GM10248 (cell line): ENCODE results near the gene TUBD1.

Experiments used
- CTCF ChIA-PET: fragments of 300-600 bp; sonication (Branson Sonifier 250); formaldehyde crosslinking; extraction: SDS; loops from one replicate; lab custom pipeline; 2021; ENCODE audit warnings: antibody characterized with exemption; lab: Yijun Ruan, JAX
- POLR2A ChIA-PET: fragments of 350-650 bp; sonication (Branson Sonifier 250); formaldehyde crosslinking; extraction: SDS; loops from one replicate; lab custom pipeline; 2020; ENCODE audit warnings: antibody characterized with exemption; lab: Yijun Ruan, JAX
- DNase-seq: peaks from one replicate; pipeline ENCODE4 v3.0.0; 2012; ENCODE audit errors: extremely low spot score
- TF ChIP-seq, protein P1 (sequence below): IDR thresholded peaks from 2 replicates; pipeline ENCODE4 v1.5.1; 2012; ENCODE audit warnings: mild to moderate bottlenecking, low read depth; ENCODE audit errors: extremely low read depth, missing control alignments, control extremely low read depth

The TUBD1 gene

DNA sequence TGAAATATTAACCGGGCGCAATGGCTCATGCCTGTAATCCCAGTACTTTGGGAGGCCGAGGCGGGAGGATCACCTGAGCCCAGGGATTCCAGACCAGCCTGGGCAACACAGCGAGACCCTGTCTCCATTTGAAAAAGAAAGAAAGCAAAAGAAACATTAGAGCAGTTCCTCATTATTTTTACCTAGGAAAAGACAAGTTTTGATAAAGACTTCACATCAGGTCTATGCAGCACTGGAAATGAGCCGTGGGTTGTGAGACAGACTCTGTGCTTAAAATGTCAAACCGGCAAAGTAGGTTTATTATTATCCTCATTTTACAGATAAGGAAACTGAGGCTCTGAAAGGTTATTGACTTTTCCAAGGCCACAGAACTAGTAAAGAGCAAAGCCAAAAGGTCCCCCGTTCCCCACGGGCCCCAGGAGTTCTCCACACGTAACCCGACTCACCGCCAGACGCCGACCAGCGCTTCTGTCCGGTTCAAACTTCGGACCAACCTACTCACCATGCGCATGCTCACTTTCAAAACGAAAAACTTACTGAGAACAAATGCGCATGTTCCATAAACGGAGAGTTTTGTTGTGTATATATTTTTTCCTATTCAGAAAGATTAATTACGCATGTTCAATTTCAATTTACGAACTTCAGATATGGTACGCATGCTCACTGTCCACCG, 356 bp downstream of the TUBD1 start:
- POLR2A ChIA-PET, result interaction anchor here (1.0 kb wide), 1 partner anchor 55 kb away, joined by 6 read pairs; no protein-coding TSS in a partner anchor
- CTCF ChIA-PET, result interaction anchor here (1.0 to 3.7 kb wide), 8 partner anchors 11 to 147 kb away, joined by 3 to 18 read pairs (median 4); no protein-coding TSS in a partner anchor
- TF ChIP-seq, protein P1, sequence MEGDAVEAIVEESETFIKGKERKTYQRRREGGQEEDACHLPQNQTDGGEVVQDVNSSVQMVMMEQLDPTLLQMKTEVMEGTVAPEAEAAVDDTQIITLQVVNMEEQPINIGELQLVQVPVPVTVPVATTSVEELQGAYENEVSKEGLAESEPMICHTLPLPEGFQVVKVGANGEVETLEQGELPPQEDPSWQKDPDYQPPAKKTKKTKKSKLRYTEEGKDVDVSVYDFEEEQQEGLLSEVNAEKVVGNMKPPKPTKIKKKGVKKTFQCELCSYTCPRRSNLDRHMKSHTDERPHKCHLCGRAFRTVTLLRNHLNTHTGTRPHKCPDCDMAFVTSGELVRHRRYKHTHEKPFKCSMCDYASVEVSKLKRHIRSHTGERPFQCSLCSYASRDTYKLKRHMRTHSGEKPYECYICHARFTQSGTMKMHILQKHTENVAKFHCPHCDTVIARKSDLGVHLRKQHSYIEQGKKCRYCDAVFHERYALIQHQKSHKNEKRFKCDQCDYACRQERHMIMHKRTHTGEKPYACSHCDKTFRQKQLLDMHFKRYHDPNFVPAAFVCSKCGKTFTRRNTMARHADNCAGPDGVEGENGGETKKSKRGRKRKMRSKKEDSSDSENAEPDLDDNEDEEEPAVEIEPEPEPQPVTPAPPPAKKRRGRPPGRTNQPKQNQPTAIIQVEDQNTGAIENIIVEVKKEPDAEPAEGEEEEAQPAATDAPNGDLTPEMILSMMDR, result no peak
- DNase-seq, result no peak

DNA sequence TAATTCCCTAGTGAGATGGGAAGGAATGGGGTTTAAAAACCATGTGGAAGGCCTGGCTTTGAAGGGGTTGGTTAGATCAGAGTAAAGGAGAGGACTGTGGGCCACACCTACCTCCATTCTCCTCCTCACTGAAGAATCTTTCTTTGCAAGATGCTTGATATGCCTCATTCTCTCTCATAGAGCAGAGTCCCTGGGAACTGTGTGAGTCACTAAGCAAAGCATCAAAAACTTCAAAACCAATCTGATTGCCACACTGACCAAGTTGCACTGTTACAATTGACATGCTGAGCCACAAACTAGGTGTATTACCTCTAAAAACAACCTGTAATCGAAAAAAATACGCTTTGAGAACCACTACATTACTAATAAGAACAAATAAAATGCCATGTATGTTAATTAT, 2.0 kb downstream of the TUBD1 start:
- no peak for DNase-seq
- TF ChIP-seq, protein P1, result no peak
- ChIA-PET POLR2A (no interaction called here), CTCF (interaction anchor here (1.3 to 2.3 kb wide), 3 partner anchors 24 to 145 kb away, joined by 4 to 9 read pairs (median 5); no protein-coding TSS in a partner anchor)

DNA sequence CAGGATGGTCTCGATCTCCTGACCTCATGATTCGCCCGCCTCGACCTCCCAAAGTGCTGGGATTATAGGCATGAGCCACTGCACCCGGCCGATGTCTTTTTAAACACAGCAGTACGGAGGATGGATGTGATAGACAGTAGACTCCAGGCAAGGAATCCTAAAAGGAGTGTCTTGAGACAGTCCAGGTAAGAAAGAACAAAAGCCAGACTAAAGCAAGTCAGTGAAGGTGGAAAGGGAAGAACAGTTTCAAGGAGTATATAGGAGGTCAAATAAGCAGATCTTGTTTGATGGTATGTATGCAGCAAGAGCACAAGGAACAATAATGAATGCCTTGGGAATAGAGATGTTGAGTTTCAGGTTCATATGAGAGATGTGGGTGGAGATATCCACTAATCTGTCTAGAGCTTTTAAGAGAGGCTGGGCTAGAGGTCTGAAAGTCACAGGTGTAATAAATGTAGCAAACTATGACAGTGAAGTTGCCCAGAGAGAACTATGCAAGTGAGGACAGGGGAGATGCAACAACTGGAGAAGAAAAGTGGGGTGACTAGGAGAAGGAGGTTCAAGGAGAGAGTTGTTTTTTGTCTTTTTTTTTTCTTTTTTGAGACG, 4.5 kb downstream of the TUBD1 start:
- TF ChIP-seq, protein P1, result no peak
- POLR2A ChIA-PET, result no interaction called here

DNA sequence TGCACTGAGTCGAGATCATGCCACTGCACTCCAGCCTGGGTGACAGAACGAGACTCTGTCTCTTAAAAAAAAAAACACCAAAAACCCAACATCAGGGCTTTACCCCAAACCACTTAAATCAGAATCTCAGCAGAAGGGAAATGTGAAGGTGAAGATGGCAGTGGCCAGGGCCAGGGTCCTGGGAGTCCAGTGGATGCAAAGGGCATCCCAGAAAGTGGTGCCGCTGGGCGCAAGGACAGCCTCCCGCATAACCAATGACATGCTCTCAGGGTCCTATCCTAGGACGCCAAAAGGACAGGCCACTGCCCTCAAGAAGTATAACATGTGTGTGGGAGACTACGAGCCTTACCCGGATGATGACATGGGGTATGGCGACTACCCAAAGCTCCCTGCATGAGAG, 7.9 kb downstream of the TUBD1 start:
- TF ChIP-seq, protein P1, result no peak
- POLR2A ChIA-PET, result no interaction called here
- DNase-seq, result no peak
- CTCF ChIA-PET, result interaction anchor here (0.9 kb wide), 1 partner anchor 9 kb away, joined by 5 read pairs; no protein-coding TSS in a partner anchor

More for the DNA sequence above, 4.5 kb downstream of the TUBD1 start:
- no peak for DNase-seq
- CTCF ChIA-PET, result no interaction called here

DNA sequence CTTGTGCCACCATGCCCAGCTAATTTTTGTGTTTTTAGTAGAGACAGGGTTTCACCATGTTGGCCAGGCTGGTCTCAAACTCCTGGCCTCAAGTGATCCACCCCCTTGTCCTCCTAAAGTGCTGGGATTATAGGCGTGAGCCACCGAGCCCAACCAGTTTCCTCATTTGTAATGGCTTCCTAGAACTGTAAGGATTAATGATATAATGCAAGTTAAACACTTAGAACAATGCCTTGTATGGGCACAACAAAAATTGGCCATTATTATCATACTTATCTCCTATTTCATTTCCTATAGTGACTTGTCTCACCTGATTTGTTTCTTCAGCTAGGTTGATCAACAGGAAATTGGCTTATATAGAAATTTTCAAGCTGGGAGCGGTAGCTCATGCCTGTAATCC, 14.1 kb downstream of the TUBD1 start:
- no peak for DNase-seq
- TF ChIP-seq, protein P1, result no peak
- ChIA-PET POLR2A (no interaction called here), CTCF (no interaction called here)

DNA sequence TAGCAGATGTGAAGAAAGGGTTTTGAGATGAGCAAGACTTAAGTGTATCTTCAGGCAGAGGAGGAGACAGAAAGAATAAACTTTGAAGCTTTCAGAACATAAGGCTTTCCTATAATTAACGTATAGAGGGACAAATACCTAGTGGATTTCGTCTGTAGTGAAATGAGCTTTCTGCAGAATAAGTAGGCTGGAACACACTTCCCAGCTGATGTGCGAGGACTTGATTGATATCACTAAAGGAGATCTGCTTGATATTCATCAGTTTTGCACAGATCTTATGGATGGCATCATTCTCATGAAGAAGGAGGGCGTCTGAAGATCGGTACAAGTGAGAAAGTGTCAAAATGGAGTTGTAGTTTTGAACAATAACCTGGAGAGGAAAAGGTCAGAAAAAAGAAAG, 14.8 kb downstream of the TUBD1 start:
- TF ChIP-seq, protein P1, result no peak
- no peak for DNase-seq
- ChIA-PET CTCF (interaction anchor here (1.3 kb wide), 1 partner anchor 14 kb away, joined by 3 read pairs; no protein-coding TSS in a partner anchor), POLR2A (no interaction called here)
